Endothelial cell of umbilical vein (primary cell): ENCODE data around the gene TNFRSF21. TPM values are rescaled to one million over a fixed set of nuclear protein-coding genes. Genes with fewer than 3 reads are reported as not detected.

Source experiments
- BruUV-seq: library from RNA; stranded (reverse); fragments of 400-500 nt; replicated peaks from 2 replicates; lab custom pipeline; 2021; lab: Mats Ljungman, UMichigan
- CTCF ChIA-PET: fragments of 300-600, 350-600 bp; sonication (Branson Sonifier 250); formaldehyde crosslinking; loops from one replicate; lab custom pipeline; 2021; ENCODE audit warnings: antibody characterized with exemption, inconsistent platforms; lab: Charles Lee
- POLR2A ChIA-PET: fragments of 300-600, 350-600 bp; sonication (Branson Sonifier 250); formaldehyde crosslinking; loops from one replicate; lab custom pipeline; 2021; ENCODE audit warnings: antibody characterized with exemption, inconsistent platforms; lab: Charles Lee
- DNase-seq: peaks from one replicate; pipeline ENCODE4 v3.0.0-alpha.2; 2011; ENCODE audit warnings: low read depth, low spot score
- FAIRE-seq: peaks from 2 replicates; lab custom pipeline; 2011; peaks lifted over from hg19 to GRCh38; lab: Jason Lieb, UNC
- H2AFZ ChIP-seq: 2 replicates; pipeline ENCODE4 v1.6.0; 2012; ENCODE audit warnings: low read depth, low read length, control low read depth, inconsistent platforms
- H3K27ac ChIP-seq: 2 replicates; pipeline ENCODE4 v1.5.1; 2011; ENCODE audit warnings: low read depth, mild to moderate bottlenecking, control low read depth, low read length, moderate library complexity; ENCODE audit not compliant: insufficient read depth
- H3K27me3 ChIP-seq, 2 experiments: 2 replicates each; pipeline versions ENCODE4 v1.6.0 to v1.6.1; 2011; ENCODE audit warnings: low read length in 2 of 2, mixed read lengths in 1 of 2; ENCODE audit not compliant: control insufficient read depth in 2 of 2, insufficient read depth in 2 of 2
- H3K36me3 ChIP-seq, 2 experiments: 2 replicates in 1 of 2; 3 replicates in 1 of 2; pipeline ENCODE4 v1.5.1; 2011; ENCODE audit warnings: low read length in 2 of 2, mild to moderate bottlenecking in 1 of 2, moderate library complexity in 1 of 2; ENCODE audit not compliant: control insufficient read depth in 2 of 2, insufficient read depth in 2 of 2; ENCODE audit errors: extremely low read depth in 1 of 2
- H3K4me1 ChIP-seq: 3 replicates; pipeline ENCODE4 v1.5.1; 2011; ENCODE audit warnings: mild to moderate bottlenecking, low read length; ENCODE audit not compliant: control insufficient read depth, insufficient read depth; ENCODE audit errors: extremely low read depth
- H3K4me2 ChIP-seq: 2 replicates; pipeline ENCODE4 v1.6.1; 2011; ENCODE audit warnings: low read length, control low read depth, mixed read lengths; ENCODE audit not compliant: insufficient read depth
- H3K4me3 ChIP-seq, 3 experiments: fragments of 200-600 bp in 1 of 3; sonication (generic), shearing (Covaris generic) in 1 of 3; replicated peaks in 1 of 3; 2 replicates each; pipeline ENCODE4 v1.5.1; 2011 to 2016; ENCODE audit warnings: control low read depth in 3 of 3, low read length in 3 of 3, mild to moderate bottlenecking in 2 of 3, inconsistent platforms in 1 of 3, low read depth in 1 of 3, moderate library complexity in 1 of 3; ENCODE audit not compliant: insufficient read depth in 1 of 3
- H3K79me2 ChIP-seq: 2 replicates; pipeline ENCODE4 v1.6.0; 2012; ENCODE audit warnings: low read length, inconsistent platforms; ENCODE audit not compliant: control insufficient read depth, insufficient read depth
- H3K9ac ChIP-seq: replicated peaks from 2 replicates; pipeline ENCODE3; 2011; ENCODE audit warnings: low read length, control low read depth; ENCODE audit not compliant: insufficient read depth; ENCODE audit errors: extremely low read depth
- H3K9me1 ChIP-seq: replicated peaks from 3 replicates; pipeline ENCODE4 v1.6.0; 2011; ENCODE audit warnings: mild to moderate bottlenecking, low read length; ENCODE audit not compliant: control insufficient read depth, insufficient read depth; ENCODE audit errors: extremely low read depth
- H3K9me3 ChIP-seq: replicated peaks from 2 replicates; pipeline ENCODE4 v1.5.1; 2012; ENCODE audit warnings: low read length, inconsistent platforms; ENCODE audit not compliant: control insufficient read depth, insufficient read depth
- H4K20me1 ChIP-seq: replicated peaks from 2 replicates; pipeline ENCODE3; 2011; ENCODE audit warnings: mild to moderate bottlenecking, low read length; ENCODE audit not compliant: control insufficient read depth, insufficient read depth; ENCODE audit errors: extremely low read depth
- CTCF ChIP-seq, 2 donors: IDR thresholded peaks; 1 replicate in 1 of 2; 2 replicates in 1 of 2; pipeline ENCODE4 v1.5.1; 2011; ENCODE audit warnings: low read length in 2 of 2, mild to moderate bottlenecking in 2 of 2, moderate library complexity in 2 of 2, control low read depth in 1 of 2, inconsistent platforms in 1 of 2, low read depth in 1 of 2; ENCODE audit not compliant: insufficient read depth in 1 of 2; ENCODE audit errors: extremely low read depth in 1 of 2
- EZH2 ChIP-seq: IDR thresholded peaks from 2 replicates; pipeline ENCODE4 v1.6.1; 2012; ENCODE audit warnings: borderline replicate concordance, low read depth, mild to moderate bottlenecking, moderate library complexity, low read length, inconsistent platforms; ENCODE audit not compliant: severe bottlenecking
- FOS ChIP-seq: IDR thresholded peaks from 2 replicates; pipeline ENCODE4 v1.6.1; 2011; ENCODE audit warnings: mild to moderate bottlenecking, low read length, moderate library complexity, borderline replicate concordance; ENCODE audit not compliant: insufficient read depth
- GATA2 ChIP-seq: IDR thresholded peaks from 2 replicates; pipeline ENCODE4 v1.7.0; 2011; ENCODE audit warnings: low read depth, mild to moderate bottlenecking, moderate library complexity, mixed read lengths, low read length; ENCODE audit not compliant: insufficient read length, insufficient read depth
- JUN ChIP-seq: IDR thresholded peaks from 2 replicates; pipeline ENCODE4 v1.6.1; 2011; ENCODE audit warnings: borderline replicate concordance, low read depth; ENCODE audit not compliant: insufficient read length, insufficient read depth
- MYC ChIP-seq: IDR thresholded peaks from one replicate; pipeline ENCODE4 v1.6.1; 2011; ENCODE audit warnings: mild to moderate bottlenecking, low read depth, low read length
- POLR2A ChIP-seq: IDR thresholded peaks from 2 replicates; pipeline ENCODE4 v1.6.1; 2012; ENCODE audit warnings: low read depth, mild to moderate bottlenecking, control low read depth, low read length
- POLR2AphosphoS5 ChIP-seq: IDR thresholded peaks from 2 replicates; pipeline ENCODE4 v1.6.1; 2012; ENCODE audit warnings: low read depth, mild to moderate bottlenecking, control low read depth, low read length, moderate library complexity; ENCODE audit not compliant: insufficient read depth
- dilution Hi-C: fragments of 300-500 bp; cut with MboI; formaldehyde crosslinking; loops from one replicate; pipeline ENCODE4 v1.15.0; 2019; ENCODE audit warnings: low sequenced_read_pairs; ENCODE audit not compliant: extremely low pct_ligation_motif_present
- intact Hi-C: fragments of 100-400 bp; cut with micrococcal nuclease; formaldehyde crosslinking; loops from one replicate; pipeline ENCODE4 v1.10.0; 2022
- polyA plus RNA-seq, 4 experiments: library from polyadenylated mRNA; depleted of rRNA in 3 of 4; stranded (reverse) in 3 of 4; unstranded in 1 of 4; fragments of >200 nt; gene quantifications; 2 replicates each; pipeline versions ENCODE4 v1.2.1 to v1.2.3, GENCODE V29; 2011 to 2012; ENCODE audit warnings: missing spikeins in 1 of 4
- total RNA-seq: library from RNA; stranded (reverse); gene quantifications from 2 replicates; pipeline ENCODE4 v1.2.3, GENCODE V29; 2021
- TF ChIP-seq, protein P1 (sequence below): IDR thresholded peaks from 2 replicates; pipeline ENCODE4 v1.6.1; 2011; ENCODE audit not compliant: insufficient read depth, insufficient read length

Gene TNFRSF21
- total and polyA plus RNA-seq, 2 donors (not counting 3 experiments of a cell fraction or from before 2014, with no cell fraction given), result 26.0 to 40.6 TPM

GRCh38 chr6:47206626-47207025, 103.1 kb downstream of the TNFRSF21 start:
- H3K4me1 ChIP-seq, result no peaks in the 10 kb centered on the region
- no peaks in the 10 kb centered on the region for H3K36me3 ChIP-seq
- DNase-seq (no peak), FAIRE-seq (no peak)
- no peak overlapping the region for H3K27ac ChIP-seq
- no peak overlapping the region for H3K9ac ChIP-seq
- BruUV-seq, result no TSS peak
- no peak overlapping the region for H2AFZ ChIP-seq
- CTCF ChIA-PET, result no interaction called here
- POLR2A ChIA-PET, result no interaction called here
- no peaks in the 10 kb centered on the region for H4K20me1 ChIP-seq
- dilution Hi-C loops (no loop called here), intact Hi-C loops (no loop called here)
- H3K79me2 ChIP-seq, result no peaks in the 10 kb centered on the region
- H3K9me1 ChIP-seq, result no peaks in the 10 kb centered on the region
- H3K4me3 ChIP-seq, result no peak overlapping the region
- TF ChIP-seq POLR2A, result no peak
- no peak for TF ChIP-seq FOS
- TF ChIP-seq MYC, result no peak
- TF ChIP-seq POLR2AphosphoS5, result no peak
- H3K27me3 ChIP-seq, result no peaks in the 10 kb centered on the region
- no peak overlapping the region for H3K4me2 ChIP-seq
- H3K9me3 ChIP-seq, result no peaks in the 10 kb centered on the region

DNA sequence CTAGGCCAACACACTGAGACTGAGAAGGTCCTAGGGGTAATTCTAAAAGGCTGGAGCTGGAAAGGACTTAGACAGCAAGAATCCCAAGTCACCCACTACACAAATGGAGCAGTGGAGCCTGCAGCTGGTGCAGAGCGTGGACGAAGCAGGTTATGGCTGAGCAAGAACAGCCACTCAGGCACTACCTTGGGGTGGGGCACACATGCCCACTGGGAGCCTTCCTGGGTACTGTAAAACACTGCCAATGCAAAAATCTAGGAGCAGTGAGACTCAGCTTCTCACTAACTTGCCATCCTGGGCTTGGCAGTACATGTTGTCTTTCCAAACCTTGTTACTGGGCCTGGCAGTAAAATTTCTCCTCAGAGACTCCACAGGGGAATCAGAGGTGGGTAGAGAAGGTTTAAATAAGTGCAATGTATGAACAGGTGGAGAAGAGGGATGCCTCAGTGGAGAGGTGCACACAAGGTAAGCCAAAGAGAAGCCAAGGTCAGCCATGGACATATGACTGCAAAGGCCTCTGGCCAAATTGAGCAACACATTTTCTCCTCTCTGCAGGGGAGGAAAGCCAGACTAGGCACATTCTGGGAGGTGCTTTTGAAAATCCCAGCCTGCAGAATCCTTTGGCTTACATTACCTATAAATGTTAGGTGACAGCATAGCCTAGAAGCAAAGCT, 105.6 kb downstream of the TNFRSF21 start:
- H3K4me3 ChIP-seq, result no peak overlapping the region
- DNase-seq (no peak), FAIRE-seq (no peak)
- BruUV-seq, result no TSS peak
- H3K4me1 ChIP-seq, result no peaks in the 10 kb centered on the region
- H3K9me1 ChIP-seq, result no peaks in the 10 kb centered on the region
- H4K20me1 ChIP-seq, result no peaks in the 10 kb centered on the region
- H3K9me3 ChIP-seq, result no peaks in the 10 kb centered on the region
- H3K79me2 ChIP-seq, result no peaks in the 10 kb centered on the region
- H3K36me3 ChIP-seq, result no peaks in the 10 kb centered on the region
- ChIA-PET CTCF (no interaction called here), POLR2A (no interaction called here)
- intact Hi-C loops (no loop called here), dilution Hi-C loops (no loop called here)
- TF ChIP-seq GATA2, result no peak
- TF ChIP-seq JUN, result no peak
- no peak for TF ChIP-seq CTCF (IDR thresholded peaks at IDR 0.05; ENCODE audit: extremely low read depth in 1 of 2, insufficient read depth in 1 of 2, low read depth in 1 of 2, low read length in 2 of 2)
- no peak for TF ChIP-seq MYC
- TF ChIP-seq FOS, result no peak
- no peak for TF ChIP-seq EZH2
- no peak for TF ChIP-seq POLR2AphosphoS5
- TF ChIP-seq, protein P1, sequence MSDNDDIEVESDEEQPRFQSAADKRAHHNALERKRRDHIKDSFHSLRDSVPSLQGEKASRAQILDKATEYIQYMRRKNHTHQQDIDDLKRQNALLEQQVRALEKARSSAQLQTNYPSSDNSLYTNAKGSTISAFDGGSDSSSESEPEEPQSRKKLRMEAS, result no peak
- TF ChIP-seq POLR2A, result no peak
- H3K9ac ChIP-seq, result no peak overlapping the region
- no peak overlapping the region for H3K27ac ChIP-seq
- no peak overlapping the region for H3K4me2 ChIP-seq
- H2AFZ ChIP-seq, result no peak overlapping the region
- H3K27me3 ChIP-seq, result peaks cover 0 to 1% of the 10 kb centered on the region in 2 experiments
